Measurements from ENCODE around the gene VCAN. TPM values are rescaled to one million over a fixed set of nuclear protein-coding genes. Genes with fewer than 3 reads are reported as not detected.
A peak's percentile ranks its signal among the peaks of the same experiment; 100 is the strongest.

Gene VCAN
- total and polyA plus RNA-seq, 2 experiments from 2014 or later: 133 to 404 TPM

DNA sequence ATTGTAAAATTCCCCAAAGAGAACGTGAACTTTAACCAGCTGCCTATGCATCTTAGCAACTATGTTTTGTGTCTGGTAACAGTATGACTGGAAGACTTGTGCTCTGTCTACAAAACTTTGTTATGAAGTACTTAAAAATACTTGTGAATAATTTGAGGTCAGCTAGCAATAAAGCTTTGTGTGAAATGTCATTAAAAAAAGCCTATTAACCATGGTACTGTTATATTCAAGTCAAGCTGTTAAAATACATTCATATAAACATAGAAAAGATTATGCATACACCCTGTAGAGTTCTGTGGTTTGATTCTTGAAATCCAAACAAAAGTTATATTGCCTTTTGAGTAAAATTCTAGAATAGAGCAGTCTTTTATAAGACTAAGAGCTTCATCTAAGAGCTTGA, 60.1 kb downstream of the VCAN start:
- no peaks in the 10 kb centered on the region for H3K4me1 ChIP-seq (ENCODE audit: insufficient read depth)
- H3K9me2 ChIP-seq (ENCODE audit: insufficient read depth): no peaks in the 10 kb centered on the region
- Mint-ChIP-seq H3K27me3 (ENCODE audit: insufficient read depth, low read depth, poor library complexity) (no peaks in the 10 kb centered on the region), H3K36me3 (ENCODE audit: low read depth) (peaks cover 4% of the 10 kb centered on the region; the same call in 1 of the 3 replicates), H3K9me3 (no peaks in the 10 kb centered on the region), H3K4me1 (peaks cover 5% of the 10 kb centered on the region; the same call in 2 of the 3 replicates), H3K4me3 (no peak overlapping the region), H3K27ac (no peak overlapping the region)
- no peaks in the 10 kb centered on the region for H3F3A ChIP-seq (replicated peaks; ENCODE audit: low read depth)
- no peak for TF ChIP-seq POLR2AphosphoS5 (IDR thresholded peaks at IDR 0.05; ENCODE audit: low read depth)
- H3K79me2 ChIP-seq (replicated peaks; ENCODE audit: insufficient read depth): peaks cover 4% of the 10 kb centered on the region; the same call in 1 of the 2 replicates
- no peaks in the 10 kb centered on the region for H3K27me3 ChIP-seq (ENCODE audit: insufficient read depth)
- DNase-seq (ENCODE audit: low spot score): no peak
- H3K4me3 ChIP-seq: no peak overlapping the region
- H3K36me3 ChIP-seq (ENCODE audit: insufficient read depth): peaks cover 3% of the 10 kb centered on the region; the same call in 1 of the 2 replicates
- H3K27ac ChIP-seq (ENCODE audit: low read depth): no peak overlapping the region
- H3K4me2 ChIP-seq: no peak overlapping the region
- no peak for ATAC-seq
- H4K20me1 ChIP-seq (replicated peaks; ENCODE audit: insufficient read depth): 0 out of 2 replicates have a peak, but pooled peaks cover 3% of the 10 kb centered on the region
- H2AFZ ChIP-seq: no peak overlapping the region

DNA sequence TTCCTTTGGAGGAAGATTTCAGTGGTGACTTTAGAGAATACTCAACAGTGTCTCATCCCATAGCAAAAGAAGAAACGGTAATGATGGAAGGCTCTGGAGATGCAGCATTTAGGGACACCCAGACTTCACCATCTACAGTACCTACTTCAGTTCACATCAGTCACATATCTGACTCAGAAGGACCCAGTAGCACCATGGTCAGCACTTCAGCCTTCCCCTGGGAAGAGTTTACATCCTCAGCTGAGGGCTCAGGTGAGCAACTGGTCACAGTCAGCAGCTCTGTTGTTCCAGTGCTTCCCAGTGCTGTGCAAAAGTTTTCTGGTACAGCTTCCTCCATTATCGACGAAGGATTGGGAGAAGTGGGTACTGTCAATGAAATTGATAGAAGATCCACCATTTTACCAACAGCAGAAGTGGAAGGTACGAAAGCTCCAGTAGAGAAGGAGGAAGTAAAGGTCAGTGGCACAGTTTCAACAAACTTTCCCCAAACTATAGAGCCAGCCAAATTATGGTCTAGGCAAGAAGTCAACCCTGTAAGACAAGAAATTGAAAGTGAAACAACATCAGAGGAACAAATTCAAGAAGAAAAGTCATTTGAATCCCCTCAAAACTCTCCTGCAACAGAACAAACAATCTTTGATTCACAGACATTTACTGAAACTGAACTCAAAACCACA, 67.4 kb downstream of the VCAN start:
- no peaks in the 10 kb centered on the region; the same call in 2 of the 3 replicates for H3K9me3 Mint-ChIP-seq
- H3K4me1 ChIP-seq (ENCODE audit: insufficient read depth): no peaks in the 10 kb centered on the region
- no peak overlapping the region for H3K27ac Mint-ChIP-seq
- no peaks in the 10 kb centered on the region for H3K27me3 Mint-ChIP-seq (ENCODE audit: insufficient read depth, low read depth, poor library complexity)
- H3K79me2 ChIP-seq (replicated peaks; ENCODE audit: insufficient read depth): peaks cover 13% of the 10 kb centered on the region
- DNase-seq (ENCODE audit: low spot score) (no peak), ATAC-seq (no peak)
- no peaks in the 10 kb centered on the region for H3F3A ChIP-seq (replicated peaks; ENCODE audit: low read depth)
- no peaks in the 10 kb centered on the region for H3K27me3 ChIP-seq (ENCODE audit: insufficient read depth)
- no peak overlapping the region for H3K4me3 ChIP-seq
- no peaks in the 10 kb centered on the region for H4K20me1 ChIP-seq (replicated peaks; ENCODE audit: insufficient read depth)
- TF ChIP-seq CREB1 (CRISPR knock-in tag; IDR thresholded peaks at IDR 0.05; ENCODE audit: low read depth) (no peak), ZNF331 (CRISPR knock-in tag; IDR thresholded peaks at IDR 0.05; ENCODE audit: low read depth) (no peak), STAT1 (IDR thresholded peaks at IDR 0.05; ENCODE audit: unreplicated experiment) (no peak), POLR2AphosphoS5 (IDR thresholded peaks at IDR 0.05; ENCODE audit: low read depth) (no peak)
- TF ChIP-seq, protein P1, sequence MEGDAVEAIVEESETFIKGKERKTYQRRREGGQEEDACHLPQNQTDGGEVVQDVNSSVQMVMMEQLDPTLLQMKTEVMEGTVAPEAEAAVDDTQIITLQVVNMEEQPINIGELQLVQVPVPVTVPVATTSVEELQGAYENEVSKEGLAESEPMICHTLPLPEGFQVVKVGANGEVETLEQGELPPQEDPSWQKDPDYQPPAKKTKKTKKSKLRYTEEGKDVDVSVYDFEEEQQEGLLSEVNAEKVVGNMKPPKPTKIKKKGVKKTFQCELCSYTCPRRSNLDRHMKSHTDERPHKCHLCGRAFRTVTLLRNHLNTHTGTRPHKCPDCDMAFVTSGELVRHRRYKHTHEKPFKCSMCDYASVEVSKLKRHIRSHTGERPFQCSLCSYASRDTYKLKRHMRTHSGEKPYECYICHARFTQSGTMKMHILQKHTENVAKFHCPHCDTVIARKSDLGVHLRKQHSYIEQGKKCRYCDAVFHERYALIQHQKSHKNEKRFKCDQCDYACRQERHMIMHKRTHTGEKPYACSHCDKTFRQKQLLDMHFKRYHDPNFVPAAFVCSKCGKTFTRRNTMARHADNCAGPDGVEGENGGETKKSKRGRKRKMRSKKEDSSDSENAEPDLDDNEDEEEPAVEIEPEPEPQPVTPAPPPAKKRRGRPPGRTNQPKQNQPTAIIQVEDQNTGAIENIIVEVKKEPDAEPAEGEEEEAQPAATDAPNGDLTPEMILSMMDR (conservative IDR thresholded peaks at IDR 0.05; ENCODE audit: low read depth in 2 of 2): no peak
- TF ChIP-seq, protein P2, sequence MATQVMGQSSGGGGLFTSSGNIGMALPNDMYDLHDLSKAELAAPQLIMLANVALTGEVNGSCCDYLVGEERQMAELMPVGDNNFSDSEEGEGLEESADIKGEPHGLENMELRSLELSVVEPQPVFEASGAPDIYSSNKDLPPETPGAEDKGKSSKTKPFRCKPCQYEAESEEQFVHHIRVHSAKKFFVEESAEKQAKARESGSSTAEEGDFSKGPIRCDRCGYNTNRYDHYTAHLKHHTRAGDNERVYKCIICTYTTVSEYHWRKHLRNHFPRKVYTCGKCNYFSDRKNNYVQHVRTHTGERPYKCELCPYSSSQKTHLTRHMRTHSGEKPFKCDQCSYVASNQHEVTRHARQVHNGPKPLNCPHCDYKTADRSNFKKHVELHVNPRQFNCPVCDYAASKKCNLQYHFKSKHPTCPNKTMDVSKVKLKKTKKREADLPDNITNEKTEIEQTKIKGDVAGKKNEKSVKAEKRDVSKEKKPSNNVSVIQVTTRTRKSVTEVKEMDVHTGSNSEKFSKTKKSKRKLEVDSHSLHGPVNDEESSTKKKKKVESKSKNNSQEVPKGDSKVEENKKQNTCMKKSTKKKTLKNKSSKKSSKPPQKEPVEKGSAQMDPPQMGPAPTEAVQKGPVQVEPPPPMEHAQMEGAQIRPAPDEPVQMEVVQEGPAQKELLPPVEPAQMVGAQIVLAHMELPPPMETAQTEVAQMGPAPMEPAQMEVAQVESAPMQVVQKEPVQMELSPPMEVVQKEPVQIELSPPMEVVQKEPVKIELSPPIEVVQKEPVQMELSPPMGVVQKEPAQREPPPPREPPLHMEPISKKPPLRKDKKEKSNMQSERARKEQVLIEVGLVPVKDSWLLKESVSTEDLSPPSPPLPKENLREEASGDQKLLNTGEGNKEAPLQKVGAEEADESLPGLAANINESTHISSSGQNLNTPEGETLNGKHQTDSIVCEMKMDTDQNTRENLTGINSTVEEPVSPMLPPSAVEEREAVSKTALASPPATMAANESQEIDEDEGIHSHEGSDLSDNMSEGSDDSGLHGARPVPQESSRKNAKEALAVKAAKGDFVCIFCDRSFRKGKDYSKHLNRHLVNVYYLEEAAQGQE (IDR thresholded peaks at IDR 0.05; ENCODE audit: unreplicated experiment): peak; percentile 36
- H2AFZ ChIP-seq: no peak overlapping the region
- H3K36me3 Mint-ChIP-seq (ENCODE audit: low read depth): peaks cover 57% of the 10 kb centered on the region
- no peak overlapping the region for H3K4me3 Mint-ChIP-seq
- peaks cover 24% of the 10 kb centered on the region for H3K36me3 ChIP-seq (ENCODE audit: insufficient read depth)
- H3K4me1 Mint-ChIP-seq: no peaks in the 10 kb centered on the region
- H3K9me2 ChIP-seq (ENCODE audit: insufficient read depth): peaks cover 7% of the 10 kb centered on the region
- H3K4me2 ChIP-seq: no peak overlapping the region
- H3K27ac ChIP-seq (ENCODE audit: low read depth): no peak overlapping the region

All from GM23338 (cell line).